Measurements from ENCODE around the gene NSA2.

Gene NSA2

GRCh38 chr5:74761241-74761640 lies 5.8 kb upstream of the NSA2 start:
- TF ChIP-seq CTCF (IDR thresholded peaks at IDR 0.05; ENCODE audit: borderline replicate concordance, control extremely low read depth, extremely low read depth, insufficient read depth, missing control alignments), result no peak
- in situ Hi-C loops (cut with MboI; ENCODE audit: low sequenced_read_pairs, unreplicated experiment), result no loop called here
- no peak for DNase-seq (ENCODE audit: low spot score)

- no peak for TF ChIP-seq CTCF (IDR thresholded peaks at IDR 0.05; ENCODE audit: borderline replicate concordance, control extremely low read depth, extremely low read depth, insufficient read depth, missing control alignments)
- no peak for DNase-seq (ENCODE audit: low spot score)
- in situ Hi-C loops (cut with MboI; ENCODE audit: low sequenced_read_pairs, unreplicated experiment), result no loop called here
Measured at GRCh38 chr5:74762599-74762998, 4.5 kb upstream of the NSA2 start.

GRCh38 chr5:74763504-74763903 lies 3.5 kb upstream of the NSA2 start:
- no peak for TF ChIP-seq CTCF (IDR thresholded peaks at IDR 0.05; ENCODE audit: borderline replicate concordance, control extremely low read depth, extremely low read depth, insufficient read depth, missing control alignments)
- DNase-seq (ENCODE audit: low spot score), result no peak
- in situ Hi-C loops (cut with MboI; ENCODE audit: low sequenced_read_pairs, unreplicated experiment), result no loop called here

GRCh38 chr5:74765201-74765600 lies 1.8 kb upstream of the NSA2 start:
- no peak for DNase-seq (ENCODE audit: low spot score)
- no peak for TF ChIP-seq CTCF (IDR thresholded peaks at IDR 0.05; ENCODE audit: borderline replicate concordance, control extremely low read depth, extremely low read depth, insufficient read depth, missing control alignments)
- in situ Hi-C loops (cut with MboI; ENCODE audit: low sequenced_read_pairs, unreplicated experiment), result no loop called here

GRCh38 chr5:74765929-74766328 lies 1.1 kb upstream of the NSA2 start:
- DNase-seq (ENCODE audit: low spot score), result no peak
- no peak for TF ChIP-seq CTCF (IDR thresholded peaks at IDR 0.05; ENCODE audit: borderline replicate concordance, control extremely low read depth, extremely low read depth, insufficient read depth, missing control alignments)
- in situ Hi-C loops (cut with MboI; ENCODE audit: low sequenced_read_pairs, unreplicated experiment), result no loop called here

GRCh38 chr5:74766418-74766848 lies 616 bp upstream of the NSA2 start:
- TF ChIP-seq CTCF (IDR thresholded peaks at IDR 0.05; ENCODE audit: borderline replicate concordance, control extremely low read depth, extremely low read depth, insufficient read depth, missing control alignments), result peak; percentile 48
- in situ Hi-C loops (cut with MboI; ENCODE audit: low sequenced_read_pairs, unreplicated experiment), result no loop called here
- peak; percentile 77 for DNase-seq (ENCODE audit: low spot score)

GRCh38 chr5:74767579-74767913 lies 497 bp downstream of the NSA2 start:
- in situ Hi-C loops (cut with MboI; ENCODE audit: low sequenced_read_pairs, unreplicated experiment), result no loop called here
- DNase-seq (ENCODE audit: low spot score), result peak; percentile 33
- TF ChIP-seq CTCF (IDR thresholded peaks at IDR 0.05; ENCODE audit: borderline replicate concordance, control extremely low read depth, extremely low read depth, insufficient read depth, missing control alignments), result no peak
